Posterior vena cava (tissue), 2 donors: ENCODE results near the gene TMEM82. TPM values are rescaled to one million over a fixed set of nuclear protein-coding genes. Genes with fewer than 3 reads are reported as not detected.

Experiments used
- DNase-seq: peaks from one replicate; pipeline ENCODE4 v3.0.0-alpha.2; 2020; ENCODE audit warnings: low spot score
- intact Hi-C, 2 donors: fragments of 100-400 bp; cut with DNase I; formaldehyde crosslinking; loops; one replicate each; pipeline versions ENCODE4 v1.14.1 to v1.14.2; 2022 to 2023
- total RNA-seq, 2 donors: library from RNA; stranded (reverse); fragmentation: NEBNext Ultra II Directional; extraction: Animal tissue kit (Norgen Biotek cat#: 25700); gene quantifications; one replicate each; pipeline ENCODE4 v1.2.1, GENCODE V29; 2021
- donor health status: DM: yes; HTN: yes; CAD: no.
- donor health status: DM: yes; HTN: yes; CAD: no.

TMEM82 gene
- total RNA-seq, 2 donors from 2014 or later: not detected

GRCh38 chr1:15748690-15749398, 6.5 kb downstream of the TMEM82 start:
- intact Hi-C loops: loop anchor here in 1 of 2 donors (5.0 kb wide), 1 partner anchor 667 kb away; no protein-coding TSS in a partner anchor
- DNase-seq: no peak

- intact Hi-C loops: loop anchor here in 1 of 2 donors (5.0 kb wide), 1 partner anchor 667 kb away; no protein-coding TSS in a partner anchor
- peak; percentile 91 for DNase-seq
Observed at GRCh38 chr1:15749399-15750291, 7.3 kb downstream of the TMEM82 start.

- intact Hi-C loops: no loop called here
- DNase-seq: peak; percentile 75
Observed at GRCh38 chr1:15750924-15751323, 8.6 kb downstream of the TMEM82 start.

GRCh38 chr1:15751717-15752116, 9.4 kb downstream of the TMEM82 start:
- no peak for DNase-seq
- intact Hi-C loops: no loop called here

- no peak for DNase-seq
- intact Hi-C loops: no loop called here
Observed at GRCh38 chr1:15753776-15754175, 11.5 kb downstream of the TMEM82 start.

GRCh38 chr1:15755021-15755645, 12.8 kb downstream of the TMEM82 start:
- intact Hi-C loops: no loop called here
- DNase-seq: no peak

- no peak for DNase-seq
- intact Hi-C loops: no loop called here
Observed at GRCh38 chr1:15755646-15756040, 13.3 kb downstream of the TMEM82 start.

GRCh38 chr1:15756143-15757015, 14.1 kb downstream of the TMEM82 start:
- DNase-seq: no peak
- intact Hi-C loops: no loop called here

GRCh38 chr1:15757016-15757543, 14.8 kb downstream of the TMEM82 start:
- DNase-seq: no peak
- intact Hi-C loops: no loop called here

- intact Hi-C loops: no loop called here
- DNase-seq: no peak
Observed at GRCh38 chr1:15757575-15758342, 15.5 kb downstream of the TMEM82 start.

GRCh38 chr1:15758343-15758931, 16.1 kb downstream of the TMEM82 start, which contains the start of gene FBLIM1:
Gene FBLIM1, plus strand, starts transcription at chr1:15758795. Its CDS starts 6,189 bp downstream, at chr1:15764984.
- DNase-seq: no peak
- intact Hi-C loops: no loop called here

- no peak for DNase-seq
Observed at GRCh38 chr1:15758953-15759661, 16.8 kb downstream of the TMEM82 start.

GRCh38 chr1:15760520-15761211, 18.4 kb downstream of the TMEM82 start:
- peak; percentile 91 for DNase-seq
- intact Hi-C loops: no loop called here

More at GRCh38 chr1:15758953-15759661, 16.8 kb downstream of the TMEM82 start:
- intact Hi-C loops: no loop called here

- intact Hi-C loops: no loop called here
- DNase-seq: no peak
Observed at GRCh38 chr1:15761366-15762128, 19.2 kb downstream of the TMEM82 start.

GRCh38 chr1:15762546-15762945, 20.2 kb downstream of the TMEM82 start:
- intact Hi-C loops: no loop called here
- no peak for DNase-seq
